ENCODE data around the gene ASMT.

DNA sequence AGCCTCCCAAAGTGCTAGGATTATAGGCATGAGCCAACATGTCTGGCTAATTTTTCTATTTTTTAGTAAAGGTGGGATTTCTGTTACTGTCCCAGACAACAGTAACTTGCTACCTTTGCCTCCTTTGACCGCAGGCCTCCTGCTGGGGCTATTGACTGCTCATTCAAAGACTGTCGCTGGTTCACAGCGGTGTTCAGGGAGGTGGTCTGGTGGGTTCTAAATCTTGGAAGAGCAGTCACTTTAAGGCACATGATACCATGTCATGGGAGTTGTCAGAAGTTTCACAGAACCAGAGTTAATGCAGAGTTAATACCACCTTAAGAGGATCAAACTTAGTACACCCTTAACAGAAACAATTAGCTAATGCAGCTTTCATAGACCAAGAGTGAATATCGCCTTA is 3.8 kb downstream of the ASMT start:
- TF ChIP-seq, protein P1, sequence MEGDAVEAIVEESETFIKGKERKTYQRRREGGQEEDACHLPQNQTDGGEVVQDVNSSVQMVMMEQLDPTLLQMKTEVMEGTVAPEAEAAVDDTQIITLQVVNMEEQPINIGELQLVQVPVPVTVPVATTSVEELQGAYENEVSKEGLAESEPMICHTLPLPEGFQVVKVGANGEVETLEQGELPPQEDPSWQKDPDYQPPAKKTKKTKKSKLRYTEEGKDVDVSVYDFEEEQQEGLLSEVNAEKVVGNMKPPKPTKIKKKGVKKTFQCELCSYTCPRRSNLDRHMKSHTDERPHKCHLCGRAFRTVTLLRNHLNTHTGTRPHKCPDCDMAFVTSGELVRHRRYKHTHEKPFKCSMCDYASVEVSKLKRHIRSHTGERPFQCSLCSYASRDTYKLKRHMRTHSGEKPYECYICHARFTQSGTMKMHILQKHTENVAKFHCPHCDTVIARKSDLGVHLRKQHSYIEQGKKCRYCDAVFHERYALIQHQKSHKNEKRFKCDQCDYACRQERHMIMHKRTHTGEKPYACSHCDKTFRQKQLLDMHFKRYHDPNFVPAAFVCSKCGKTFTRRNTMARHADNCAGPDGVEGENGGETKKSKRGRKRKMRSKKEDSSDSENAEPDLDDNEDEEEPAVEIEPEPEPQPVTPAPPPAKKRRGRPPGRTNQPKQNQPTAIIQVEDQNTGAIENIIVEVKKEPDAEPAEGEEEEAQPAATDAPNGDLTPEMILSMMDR (IDR thresholded peaks at IDR 0.05), result no peak
- no peak for TF ChIP-seq POLR2A (IDR thresholded peaks at IDR 0.05)
- no peak for TF ChIP-seq EP300 (IDR thresholded peaks at IDR 0.05)

Data from tibial nerve (tissue), 4 donors.